Epithelial cell of proximal tubule (primary cell): ENCODE results near the gene KLHL42. TPM values are rescaled to one million over a fixed set of nuclear protein-coding genes. Genes with fewer than 3 reads are reported as not detected.

Source experiments
- DNase-seq: peaks from one replicate; pipeline ENCODE4 v3.0.0-alpha.2; 2011; ENCODE audit warnings: low read depth
- H3K4me3 ChIP-seq: 2 replicates; pipeline ENCODE4 v1.5.1; 2011; ENCODE audit warnings: low read depth, mild to moderate bottlenecking, low read length
- CTCF ChIP-seq: conservative IDR thresholded peaks from 2 replicates; pipeline ENCODE4 v1.5.1; 2012; ENCODE audit warnings: low read depth, mild to moderate bottlenecking, low read length
- total RNA-seq: library from RNA; depleted of rRNA; stranded (reverse); fragments of >200 nt; gene quantifications from 2 replicates; pipeline ENCODE4 v1.2.3, GENCODE V29; 2015

KLHL42 gene
- total RNA-seq, 1 donor from 2014 or later, result 16.9 TPM

- DNase-seq, result peak; percentile 37
- TF ChIP-seq CTCF, result no peak
- H3K4me3 ChIP-seq, result peak overlapping the region; percentile 83
Measured at GRCh38 chr12:27780612-27781408, 777 bp downstream of the KLHL42 start.

- no peak for DNase-seq
- no peak for TF ChIP-seq CTCF
- H3K4me3 ChIP-seq, result peak overlapping the region; percentile 83
Measured at GRCh38 chr12:27781680-27782079, 1.6 kb downstream of the KLHL42 start.

- H3K4me3 ChIP-seq, result no peak overlapping the region
- DNase-seq, result no peak
- no peak for TF ChIP-seq CTCF
Measured at GRCh38 chr12:27782481-27782880, 2.4 kb downstream of the KLHL42 start.

GRCh38 chr12:27785882-27786570 is 6.0 kb downstream of the KLHL42 start:
- H3K4me3 ChIP-seq, result no peak overlapping the region
- DNase-seq, result no peak
- TF ChIP-seq CTCF, result no peak

GRCh38 chr12:27787559-27787958 is 7.5 kb downstream of the KLHL42 start:
- no peak for TF ChIP-seq CTCF
- H3K4me3 ChIP-seq, result no peak overlapping the region
- no peak for DNase-seq

GRCh38 chr12:27790179-27790578 is 10.1 kb downstream of the KLHL42 start:
- no peak for DNase-seq
- TF ChIP-seq CTCF, result no peak
- no peak overlapping the region for H3K4me3 ChIP-seq
